SK-N-SH (cell line): Measurements from ENCODE around the gene R3HCC1L. TPM values are rescaled to one million over a fixed set of nuclear protein-coding genes. Genes with fewer than 3 reads are reported as not detected.

ENCODE experiments used
- CTCF ChIA-PET: fragments of 300-600, 350-600 bp; formaldehyde crosslinking; extraction: SDS; loops from one replicate; lab custom pipeline; 2021; lab: Yijun Ruan, JAX
- POLR2A ChIA-PET: fragments of 350-600 bp; sonication (Branson Sonifier 250); formaldehyde crosslinking; extraction: SDS; loops from one replicate; lab custom pipeline; 2020; ENCODE audit warnings: antibody characterized with exemption, inconsistent platforms; lab: Yijun Ruan, JAX
- DNase-seq: peaks from one replicate; pipeline ENCODE4 v3.0.0; 2012
- H2AFZ ChIP-seq: fragments of 200-600 bp; sonication (generic); 2 replicates; pipeline ENCODE4 v1.8.1; 2016; ENCODE audit warnings: antibody characterized with exemption, mild to moderate bottlenecking, low read depth
- H3F3A ChIP-seq: fragments of 200-600 bp; sonication (generic); replicated peaks from 2 replicates; pipeline ENCODE3; 2016; ENCODE audit warnings: antibody characterized with exemption, mild to moderate bottlenecking; ENCODE audit not compliant: insufficient read depth
- H3K27ac ChIP-seq, 2 experiments: fragments of 200-500 bp in 1 of 2; fragments of 200-600 bp in 1 of 2; sonication (Bioruptor generic) in 1 of 2; sonication (generic), shearing (Covaris generic) in 1 of 2; 2 replicates each; pipeline versions ENCODE4 v1.5.1 to v1.6.1; 2014 to 2016; ENCODE audit warnings: low read depth in 2 of 2, inconsistent platforms in 1 of 2, low read length in 1 of 2, mild to moderate bottlenecking in 1 of 2, mixed read lengths in 1 of 2
- H3K27me3 ChIP-seq: fragments of 200-600 bp; sonication (generic), shearing (Covaris generic); 2 replicates; pipeline ENCODE4 v1.6.1; 2016; ENCODE audit warnings: mixed run types; ENCODE audit not compliant: insufficient read depth
- H3K36me3 ChIP-seq, 2 experiments: fragments of 200-500 bp in 1 of 2; fragments of 200-600 bp in 1 of 2; sonication (Bioruptor generic) in 1 of 2; sonication (generic) in 1 of 2; replicated peaks in 1 of 2; 2 replicates each; pipeline versions ENCODE3 to v1.5.1; 2014 to 2016; ENCODE audit warnings: low read length in 1 of 2, mild to moderate bottlenecking in 1 of 2; ENCODE audit not compliant: insufficient read depth in 2 of 2, control insufficient read depth in 1 of 2
- H3K4me1 ChIP-seq, 2 experiments: fragments of 200-500 bp in 1 of 2; fragments of 200-600 bp in 1 of 2; sonication (Bioruptor generic) in 1 of 2; sonication (generic), shearing (Covaris generic) in 1 of 2; 2 replicates each; pipeline versions ENCODE4 v1.5.1 to v1.6.1; 2014 to 2016; ENCODE audit warnings: low read depth in 1 of 2, low read length in 1 of 2, mixed run types in 1 of 2; ENCODE audit not compliant: insufficient read depth in 2 of 2, control insufficient read depth in 1 of 2
- H3K4me2 ChIP-seq: fragments of 200-600 bp; sonication (generic), shearing (Covaris generic); 2 replicates; pipeline ENCODE4 v1.6.1; 2017; ENCODE audit warnings: mixed run types
- H3K4me3 ChIP-seq, 2 experiments: fragments of 200-500 bp in 1 of 2; fragments of 200-600 bp in 1 of 2; sonication (Bioruptor generic) in 1 of 2; sonication (generic), shearing (Covaris generic) in 1 of 2; 2 replicates each; pipeline versions ENCODE4 v1.5.1 to v1.8.1; 2014 to 2016; ENCODE audit warnings: low read depth in 2 of 2, inconsistent platforms in 1 of 2, low read length in 1 of 2, mild to moderate bottlenecking in 1 of 2, mixed read lengths in 1 of 2, moderate library complexity in 1 of 2
- H3K79me2 ChIP-seq: fragments of 200-600 bp; sonication (generic); 2 replicates; pipeline ENCODE4 v1.8.1; 2017; ENCODE audit warnings: mild to moderate bottlenecking; ENCODE audit not compliant: insufficient read depth
- H3K9ac ChIP-seq: fragments of 200-600 bp; sonication (generic); 2 replicates; pipeline ENCODE4 v1.6.1; 2017; ENCODE audit warnings: mixed run types
- H3K9me2 ChIP-seq: fragments of 200-600 bp; sonication (generic); 2 replicates; pipeline ENCODE4 v1.6.1; 2017; ENCODE audit warnings: mixed run types
- H3K9me3 ChIP-seq: fragments of 200-600 bp; sonication (generic); 2 replicates; pipeline ENCODE4 v1.6.1; 2017; ENCODE audit warnings: mixed run types, mild to moderate bottlenecking, moderate library complexity
- H4K20me1 ChIP-seq: fragments of 200-600 bp; sonication (generic); 2 replicates; pipeline ENCODE4 v1.6.1; 2017; ENCODE audit warnings: mild to moderate bottlenecking, mixed run types; ENCODE audit not compliant: insufficient read depth
- CHD2 ChIP-seq: fragments of 150-350 bp; IDR thresholded peaks from 2 replicates; pipeline ENCODE4 v1.6.1; 2018; ENCODE audit warnings: low read length; ENCODE audit not compliant: partially characterized antibody
- ELF1 ChIP-seq: IDR thresholded peaks from 2 replicates; pipeline ENCODE4 v1.4.0; 2012
- GATA2 ChIP-seq: sonication (generic); formaldehyde crosslinking; IDR thresholded peaks from 2 replicates; pipeline ENCODE4 v1.5.0; 2020; ENCODE audit warnings: mild to moderate bottlenecking, missing genetic modification reagents
- IRF3 ChIP-seq: fragments of 150-350 bp; IDR thresholded peaks from 2 replicates; pipeline ENCODE4 v1.6.1; 2016; ENCODE audit warnings: mild to moderate bottlenecking, low read depth, low read length
- MEF2A ChIP-seq: IDR thresholded peaks from 2 replicates; pipeline ENCODE4 v1.4.0; 2012; ENCODE audit warnings: low read depth, borderline replicate concordance
- NFIC ChIP-seq: IDR thresholded peaks from 2 replicates; pipeline ENCODE4 v1.4.0; 2012; ENCODE audit warnings: borderline replicate concordance
- PBX3 ChIP-seq: IDR thresholded peaks from 2 replicates; pipeline ENCODE4; 2012
- RCOR1 ChIP-seq: fragments of 150-350 bp; IDR thresholded peaks from 2 replicates; pipeline ENCODE4 v1.6.1; 2017; ENCODE audit warnings: antibody characterized with exemption, low read length
- REST ChIP-seq: IDR thresholded peaks from 2 replicates; pipeline ENCODE4 v1.6.1; 2012; ENCODE audit warnings: mild to moderate bottlenecking, low read depth, low read length, moderate library complexity
- RFX5 ChIP-seq: IDR thresholded peaks from 2 replicates; pipeline ENCODE4 v1.6.1; 2012; ENCODE audit warnings: mild to moderate bottlenecking, improper control_type of control experiment, low read length
- SMC3 ChIP-seq: IDR thresholded peaks from 2 replicates; pipeline ENCODE4 v1.6.1; 2012; ENCODE audit warnings: low read depth, low read length, improper control_type of control experiment
- TAF1 ChIP-seq: IDR thresholded peaks from 2 replicates; pipeline ENCODE4 v1.6.1; 2012; ENCODE audit warnings: low read depth, mild to moderate bottlenecking, low read length, moderate library complexity, borderline replicate concordance
- TEAD4 ChIP-seq: IDR thresholded peaks from 2 replicates; pipeline ENCODE4 v1.4.0; 2012; ENCODE audit warnings: mild to moderate bottlenecking, borderline replicate concordance; ENCODE audit not compliant: insufficient read depth
- USF2 ChIP-seq: fragments of 150-350 bp; IDR thresholded peaks from 2 replicates; pipeline ENCODE4 v1.6.1; 2017; ENCODE audit warnings: antibody characterized with exemption, low read length, low read depth, borderline replicate concordance
- ZBTB33 ChIP-seq: IDR thresholded peaks from 2 replicates; pipeline ENCODE4 v1.4.0; 2012; ENCODE audit warnings: low read depth, borderline replicate concordance
- WGBS: methylation state at CpG from one replicate; pipeline ENCODE4 v1.1.6; 2017; ENCODE audit warnings: low lambda C conversion rate; 5-methylcytosine and 5-hydroxymethylcytosine counted together
- polyA plus RNA-seq, 3 experiments: library from polyadenylated mRNA; depleted of rRNA; stranded (reverse); fragments of >200 nt; gene quantifications; 2 replicates each; pipeline ENCODE4 v1.2.3, GENCODE V29; 2012

The R3HCC1L gene
- polyA plus RNA-seq, 1 of the 3 experiments (the other 2 are of a cell fraction) = 6.0 TPM

GRCh38 chr10:98266647-98267046 lies 132.2 kb downstream of the R3HCC1L start:
- H3K9ac ChIP-seq = no peak overlapping the region
- CTCF ChIA-PET = interaction anchor here (0.7 to 8.2 kb wide), 3 partner anchors 22 to 96 kb away, joined by 4 to 64 read pairs (median 5); no protein-coding TSS in a partner anchor
- no peaks in the 10 kb centered on the region for H3K9me2 ChIP-seq
- no peaks in the 10 kb centered on the region for H3K79me2 ChIP-seq
- no peak overlapping the region for H2AFZ ChIP-seq
- H3K4me1 ChIP-seq = peaks cover 11 to 27% of the 10 kb centered on the region in 2 experiments; a peak in 1 of 4 replicates
- H3K9me3 ChIP-seq = no peaks in the 10 kb centered on the region
- TF ChIP-seq GATA2 (CRISPR knock-in tag) = no peak
- no peak for TF ChIP-seq USF2
- TF ChIP-seq SMC3 = no peak
- no peak for TF ChIP-seq RFX5
- TF ChIP-seq MEF2A = no peak
- no peak for TF ChIP-seq RCOR1
- no peak for TF ChIP-seq NFIC
- no peak for TF ChIP-seq IRF3
- TF ChIP-seq PBX3 = no peak
- TF ChIP-seq REST = no peak
- TF ChIP-seq TAF1 = no peak
- TF ChIP-seq ZBTB33 = no peak
- no peak for TF ChIP-seq TEAD4
- TF ChIP-seq ELF1 = no peak
- TF ChIP-seq CHD2 = no peak
- 96% methylated on average over 5 of the region's 5 CpGs for WGBS
- H3K27me3 ChIP-seq = no peaks in the 10 kb centered on the region
- H3K27ac ChIP-seq = no peak overlapping the region
- H3K4me2 ChIP-seq = no peak overlapping the region
- no peaks in the 10 kb centered on the region for H3K36me3 ChIP-seq
- no peak overlapping the region for H3K4me3 ChIP-seq
- H4K20me1 ChIP-seq = no peaks in the 10 kb centered on the region
- POLR2A ChIA-PET = no interaction called here
- H3F3A ChIP-seq = peaks cover 4% of the 10 kb centered on the region
- DNase-seq = no peak
